Endothelial cell of umbilical vein (primary cell): ENCODE results near the gene ZNF624.

ENCODE experiments used
- JUN ChIP-seq: IDR thresholded peaks from 2 replicates; pipeline ENCODE4 v1.6.1; 2011; ENCODE audit warnings: borderline replicate concordance, low read depth; ENCODE audit not compliant: insufficient read length, insufficient read depth
- POLR2AphosphoS5 ChIP-seq: IDR thresholded peaks from 2 replicates; pipeline ENCODE4 v1.6.1; 2012; ENCODE audit warnings: low read depth, mild to moderate bottlenecking, control low read depth, low read length, moderate library complexity; ENCODE audit not compliant: insufficient read depth
- TF ChIP-seq, protein P1 (sequence below), 2 donors: IDR thresholded peaks; 1 replicate in 1 of 2; 2 replicates in 1 of 2; pipeline ENCODE4 v1.5.1; 2011; ENCODE audit warnings: low read length in 2 of 2, mild to moderate bottlenecking in 2 of 2, moderate library complexity in 2 of 2, control low read depth in 1 of 2, inconsistent platforms in 1 of 2, low read depth in 1 of 2; ENCODE audit not compliant: insufficient read depth in 1 of 2; ENCODE audit errors: extremely low read depth in 1 of 2

DNA sequence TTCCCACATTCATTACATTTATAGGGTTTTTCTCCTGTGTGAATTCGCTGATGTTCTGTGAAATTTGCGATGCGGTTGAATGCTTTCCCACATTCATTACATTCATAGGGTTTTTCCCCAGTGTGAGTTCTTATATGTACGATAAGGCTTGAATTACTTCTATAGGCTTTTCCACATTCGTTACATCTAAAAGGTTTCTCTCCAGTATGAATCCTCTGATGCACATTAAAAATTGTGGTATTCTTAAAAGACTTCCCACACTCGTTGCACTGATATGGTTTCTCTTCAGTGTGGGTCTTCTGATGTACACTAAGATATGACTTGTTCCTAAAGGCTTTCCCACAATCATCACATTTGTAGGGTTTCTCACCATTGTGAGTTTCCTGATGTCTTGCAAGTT lies 30.4 kb downstream of the ZNF624 start:
- TF ChIP-seq JUN = no peak
- TF ChIP-seq, protein P1, sequence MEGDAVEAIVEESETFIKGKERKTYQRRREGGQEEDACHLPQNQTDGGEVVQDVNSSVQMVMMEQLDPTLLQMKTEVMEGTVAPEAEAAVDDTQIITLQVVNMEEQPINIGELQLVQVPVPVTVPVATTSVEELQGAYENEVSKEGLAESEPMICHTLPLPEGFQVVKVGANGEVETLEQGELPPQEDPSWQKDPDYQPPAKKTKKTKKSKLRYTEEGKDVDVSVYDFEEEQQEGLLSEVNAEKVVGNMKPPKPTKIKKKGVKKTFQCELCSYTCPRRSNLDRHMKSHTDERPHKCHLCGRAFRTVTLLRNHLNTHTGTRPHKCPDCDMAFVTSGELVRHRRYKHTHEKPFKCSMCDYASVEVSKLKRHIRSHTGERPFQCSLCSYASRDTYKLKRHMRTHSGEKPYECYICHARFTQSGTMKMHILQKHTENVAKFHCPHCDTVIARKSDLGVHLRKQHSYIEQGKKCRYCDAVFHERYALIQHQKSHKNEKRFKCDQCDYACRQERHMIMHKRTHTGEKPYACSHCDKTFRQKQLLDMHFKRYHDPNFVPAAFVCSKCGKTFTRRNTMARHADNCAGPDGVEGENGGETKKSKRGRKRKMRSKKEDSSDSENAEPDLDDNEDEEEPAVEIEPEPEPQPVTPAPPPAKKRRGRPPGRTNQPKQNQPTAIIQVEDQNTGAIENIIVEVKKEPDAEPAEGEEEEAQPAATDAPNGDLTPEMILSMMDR (IDR thresholded peaks at IDR 0.05; ENCODE audit: extremely low read depth in 1 of 2, insufficient read depth in 1 of 2, low read depth in 1 of 2, low read length in 2 of 2) = no peak
- TF ChIP-seq POLR2AphosphoS5 = no peak
